ENCODE results near the gene SLC5A11. TPM values are rescaled to one million over a fixed set of nuclear protein-coding genes. Genes with fewer than 3 reads are reported as not detected.

SLC5A11 gene
- total RNA-seq, 2 donors from 2014 or later, result not detected

DNA sequence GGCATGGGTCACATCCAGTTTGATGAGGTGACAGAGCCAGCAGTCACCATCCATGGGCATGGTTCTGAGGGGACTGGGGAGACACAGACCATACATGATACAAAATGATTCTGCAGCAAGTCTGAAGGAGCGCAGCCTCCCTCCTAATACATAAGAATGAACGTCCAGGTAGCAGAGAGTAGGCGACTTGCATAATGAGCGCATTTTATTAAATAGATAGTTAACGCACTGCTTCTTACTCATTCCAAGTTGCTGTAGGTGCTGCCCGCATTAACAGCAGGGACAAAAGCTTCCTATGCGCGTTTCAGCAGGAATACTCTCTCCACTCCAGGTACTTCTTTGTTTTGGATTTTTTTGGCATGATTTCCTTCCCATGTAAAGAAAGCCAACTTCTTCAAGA is 73.8 kb downstream of the SLC5A11 start:
- Histone ChIP-seq H3K4me1 (replicated peaks) (no peaks in the 10 kb centered on the region), H3K36me3 (no peaks in the 10 kb centered on the region)

DNA sequence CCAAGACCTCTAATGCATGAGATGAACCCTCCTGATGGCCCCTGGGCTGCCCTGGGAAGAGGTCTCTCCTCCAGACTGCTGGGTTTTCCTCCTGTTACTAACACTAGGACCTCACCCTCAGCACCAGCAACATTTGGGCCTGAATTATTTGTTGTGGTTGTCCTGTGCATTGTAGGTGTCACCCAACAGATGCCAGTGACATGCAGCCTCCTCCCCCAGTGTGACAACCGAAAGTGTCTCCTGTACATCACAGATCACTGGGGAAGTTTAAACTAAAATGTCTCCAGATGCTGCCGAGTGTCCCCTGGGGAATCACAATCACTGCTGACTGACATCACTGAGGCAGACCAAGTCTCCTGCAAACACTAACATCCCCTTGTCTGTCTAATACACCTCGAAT is 74.8 kb downstream of the SLC5A11 start:
- WGBS, result 96% methylated on average over 3 of the region's 3 CpGs
- Histone ChIP-seq H3K27me3 (replicated peaks; ENCODE audit: insufficient read depth) (no peaks in the 10 kb centered on the region), H3K27ac (no peak overlapping the region), H3K36me3 (no peaks in the 10 kb centered on the region), H3K4me1 (replicated peaks) (no peaks in the 10 kb centered on the region), H3K4me3 (no peak overlapping the region), H3K9me3 (no peaks in the 10 kb centered on the region)
- intact Hi-C loops (cut with DNase I), result no loop called here
- no peak for DNase-seq (ENCODE audit: low spot score)
- no peak for TF ChIP-seq POLR2AphosphoS5 (IDR thresholded peaks at IDR 0.05)
- TF ChIP-seq, protein P1, sequence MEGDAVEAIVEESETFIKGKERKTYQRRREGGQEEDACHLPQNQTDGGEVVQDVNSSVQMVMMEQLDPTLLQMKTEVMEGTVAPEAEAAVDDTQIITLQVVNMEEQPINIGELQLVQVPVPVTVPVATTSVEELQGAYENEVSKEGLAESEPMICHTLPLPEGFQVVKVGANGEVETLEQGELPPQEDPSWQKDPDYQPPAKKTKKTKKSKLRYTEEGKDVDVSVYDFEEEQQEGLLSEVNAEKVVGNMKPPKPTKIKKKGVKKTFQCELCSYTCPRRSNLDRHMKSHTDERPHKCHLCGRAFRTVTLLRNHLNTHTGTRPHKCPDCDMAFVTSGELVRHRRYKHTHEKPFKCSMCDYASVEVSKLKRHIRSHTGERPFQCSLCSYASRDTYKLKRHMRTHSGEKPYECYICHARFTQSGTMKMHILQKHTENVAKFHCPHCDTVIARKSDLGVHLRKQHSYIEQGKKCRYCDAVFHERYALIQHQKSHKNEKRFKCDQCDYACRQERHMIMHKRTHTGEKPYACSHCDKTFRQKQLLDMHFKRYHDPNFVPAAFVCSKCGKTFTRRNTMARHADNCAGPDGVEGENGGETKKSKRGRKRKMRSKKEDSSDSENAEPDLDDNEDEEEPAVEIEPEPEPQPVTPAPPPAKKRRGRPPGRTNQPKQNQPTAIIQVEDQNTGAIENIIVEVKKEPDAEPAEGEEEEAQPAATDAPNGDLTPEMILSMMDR (IDR thresholded peaks at IDR 0.05), result no peak
- TF ChIP-seq POLR2A (IDR thresholded peaks at IDR 0.05), result no peak

More for the DNA sequence above, 73.8 kb downstream of the SLC5A11 start:
- Histone ChIP-seq H3K27me3 (replicated peaks; ENCODE audit: insufficient read depth) (no peaks in the 10 kb centered on the region), H3K27ac (no peak overlapping the region), H3K9me3 (no peaks in the 10 kb centered on the region), H3K4me3 (no peak overlapping the region)
- 91% methylated on average over 8 of the region's 8 CpGs for WGBS
- intact Hi-C loops (cut with DNase I), result no loop called here
- DNase-seq (ENCODE audit: low spot score), result no peak
- TF ChIP-seq POLR2AphosphoS5 (IDR thresholded peaks at IDR 0.05), result no peak
- TF ChIP-seq, protein P1 (IDR thresholded peaks at IDR 0.05), result no peak
- TF ChIP-seq POLR2A (IDR thresholded peaks at IDR 0.05), result no peak

DNA sequence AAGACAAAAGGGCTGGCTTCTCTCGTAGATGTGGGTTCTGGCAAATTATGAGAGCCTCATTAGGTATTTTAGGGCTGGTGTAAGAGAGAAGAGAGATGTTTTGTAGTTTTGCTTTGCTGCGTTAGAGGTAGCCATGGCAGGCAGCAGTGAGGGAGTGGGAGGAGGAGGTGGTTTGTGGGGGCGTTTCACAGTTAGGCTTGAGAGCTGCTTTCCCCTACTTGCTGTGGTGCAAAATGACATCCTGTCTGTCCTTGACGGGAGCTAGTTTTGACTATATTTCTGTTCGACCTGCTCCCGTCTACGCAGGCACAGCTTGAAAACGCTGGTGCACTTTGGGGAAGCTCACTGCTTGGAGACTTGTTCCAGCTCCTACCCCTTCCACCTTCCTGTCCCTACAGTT is 75.5 kb downstream of the SLC5A11 start:
- H3K36me3 ChIP-seq, result no peaks in the 10 kb centered on the region
- no peaks in the 10 kb centered on the region for H3K9me3 ChIP-seq
- DNase-seq (ENCODE audit: low spot score), result no peak
- H3K4me3 ChIP-seq, result no peak overlapping the region
- H3K27me3 ChIP-seq (replicated peaks; ENCODE audit: insufficient read depth), result no peaks in the 10 kb centered on the region
- no peaks in the 10 kb centered on the region for H3K4me1 ChIP-seq (replicated peaks)
- no peak for TF ChIP-seq POLR2AphosphoS5 (IDR thresholded peaks at IDR 0.05)
- H3K27ac ChIP-seq, result no peak overlapping the region
- WGBS, result 92% methylated on average over 8 of the region's 8 CpGs
- intact Hi-C loops (cut with DNase I), result no loop called here

DNA sequence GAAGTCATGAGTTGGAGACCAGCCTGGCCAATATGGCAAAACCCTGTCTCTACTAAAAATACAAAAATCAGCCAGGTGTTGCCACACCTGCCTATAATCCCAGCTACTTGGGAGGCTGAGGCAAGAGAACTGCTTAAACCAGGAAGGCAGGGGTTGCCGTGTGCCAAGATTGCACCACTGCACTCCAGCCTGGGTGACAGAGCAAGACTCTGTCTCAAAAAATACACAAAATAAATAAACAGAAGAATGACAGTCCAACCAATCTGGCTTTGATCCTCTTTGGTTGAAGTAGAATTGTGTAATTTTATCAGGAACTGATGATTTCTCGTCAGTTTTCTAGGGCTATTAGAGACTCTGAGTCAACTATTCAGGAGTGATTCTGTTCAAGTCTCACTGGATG is 79.4 kb downstream of the SLC5A11 start:
- Histone ChIP-seq H3K27me3 (replicated peaks; ENCODE audit: insufficient read depth) (no peaks in the 10 kb centered on the region), H3K27ac (no peak overlapping the region), H3K36me3 (peaks cover 0 to 2% of the 10 kb centered on the region in 2 donors), H3K4me3 (no peak overlapping the region), H3K4me1 (replicated peaks) (no peaks in the 10 kb centered on the region), H3K9me3 (no peaks in the 10 kb centered on the region)
- WGBS, result 80% methylated on average over 2 of the region's 2 CpGs
- no peak for DNase-seq (ENCODE audit: low spot score)
- TF ChIP-seq POLR2AphosphoS5 (IDR thresholded peaks at IDR 0.05), result no peak
- no peak for TF ChIP-seq POLR2A (IDR thresholded peaks at IDR 0.05)
- TF ChIP-seq, protein P1 (IDR thresholded peaks at IDR 0.05), result no peak
- intact Hi-C loops (cut with DNase I), result no loop called here

DNA sequence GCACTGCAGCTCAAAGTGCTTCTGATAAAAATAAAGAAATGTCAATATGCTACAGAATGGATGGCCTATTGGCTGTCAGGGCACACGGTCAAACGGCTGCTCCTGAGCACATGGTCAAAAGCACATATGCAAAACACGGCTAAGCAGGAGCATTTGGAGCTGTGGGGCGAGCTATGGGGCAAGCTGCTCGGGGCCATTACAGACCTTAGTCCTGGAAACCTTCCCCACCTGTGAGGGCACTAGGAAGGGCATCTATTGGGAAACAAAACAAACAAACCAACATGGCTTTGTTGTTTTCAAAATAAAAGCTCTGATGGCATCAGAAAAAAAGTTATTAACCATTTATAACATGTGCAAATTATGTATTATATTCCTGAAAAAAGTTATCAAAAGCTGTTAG is 83.6 kb downstream of the SLC5A11 start:
- Histone ChIP-seq H3K36me3 (peaks cover 0 to 15% of the 10 kb centered on the region in 2 donors), H3K27me3 (replicated peaks; ENCODE audit: insufficient read depth) (no peaks in the 10 kb centered on the region), H3K9me3 (no peaks in the 10 kb centered on the region), H3K4me3 (no peak overlapping the region), H3K27ac (no peak overlapping the region), H3K4me1 (replicated peaks) (no peaks in the 10 kb centered on the region)
- WGBS, result 81% methylated on average over 5 of the region's 5 CpGs
- DNase-seq (ENCODE audit: low spot score), result no peak
- intact Hi-C loops (cut with DNase I), result no loop called here
- TF ChIP-seq POLR2AphosphoS5 (IDR thresholded peaks at IDR 0.05) (no peak), POLR2A (IDR thresholded peaks at IDR 0.05) (no peak)
- TF ChIP-seq, protein P1 (IDR thresholded peaks at IDR 0.05), result no peak

All from prostate gland (tissue), 2 donors.